Measurements from ENCODE around the gene LBH.

The LBH gene

DNA sequence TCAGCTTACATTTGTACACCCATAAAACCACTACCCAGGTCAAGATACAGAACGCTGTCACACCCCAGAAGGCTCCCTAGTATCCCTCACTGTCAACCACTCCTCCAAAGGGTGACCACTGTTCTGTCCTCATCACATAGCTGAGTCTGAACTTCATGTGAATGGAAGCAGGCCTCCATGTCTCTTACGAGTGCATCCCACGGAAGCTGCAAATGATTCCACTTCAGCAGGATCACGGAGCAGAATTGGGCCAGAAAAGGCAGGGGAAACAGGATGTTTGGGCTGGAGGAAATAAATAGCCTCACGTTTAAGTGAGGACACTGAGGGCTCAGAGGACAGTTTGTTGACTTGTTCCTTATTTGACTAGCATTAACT, 38.4 kb downstream of the LBH start:
- peaks cover 10% of the 10 kb centered on the region; the same call in 1 of the 2 replicates for H3K4me1 ChIP-seq (ENCODE audit: control insufficient read depth, insufficient read depth, low read length)
- H3K36me3 ChIP-seq (ENCODE audit: control insufficient read depth, insufficient read depth, low read length), result no peaks in the 10 kb centered on the region
- H3K4me3 ChIP-seq (ENCODE audit: low read depth, low read length), result no peak overlapping the region
- H3K27ac ChIP-seq (ENCODE audit: low read depth, low read length), result no peak overlapping the region
- no peaks in the 10 kb centered on the region for H3K9me3 ChIP-seq (ENCODE audit: control insufficient read depth, insufficient read depth, low read length)
- no peak overlapping the region for H3K9ac ChIP-seq (ENCODE audit: low read depth, low read length)
- H3K27me3 ChIP-seq (ENCODE audit: control insufficient read depth, insufficient read depth, low read length), result no peaks in the 10 kb centered on the region

DNA sequence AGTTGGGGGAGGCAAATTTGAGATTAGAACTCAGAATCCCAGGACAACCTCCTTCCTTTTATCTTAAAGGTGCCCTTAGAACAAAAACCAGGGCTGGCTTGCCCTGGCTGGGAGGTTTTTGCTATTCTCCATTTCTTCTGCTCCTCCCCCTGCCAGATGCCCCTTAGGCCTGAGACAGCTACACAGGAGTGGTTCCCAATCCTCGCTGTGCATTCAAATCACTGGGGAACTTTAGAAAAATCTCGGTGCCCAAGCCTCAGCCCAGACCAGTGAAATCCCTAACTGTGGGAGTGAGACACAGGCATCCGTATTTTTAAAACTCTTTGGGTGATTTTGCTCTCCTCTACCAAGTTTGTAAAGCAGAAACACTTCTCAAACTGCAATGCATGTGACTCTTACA, 38.8 kb downstream of the LBH start:
- H3K27me3 ChIP-seq (ENCODE audit: control insufficient read depth, insufficient read depth, low read length), result no peaks in the 10 kb centered on the region
- no peak overlapping the region for H3K4me3 ChIP-seq (ENCODE audit: low read depth, low read length)
- H3K4me1 ChIP-seq (ENCODE audit: control insufficient read depth, insufficient read depth, low read length), result peaks cover 10% of the 10 kb centered on the region; the same call in 1 of the 2 replicates
- no peak overlapping the region for H3K9ac ChIP-seq (ENCODE audit: low read depth, low read length)
- no peaks in the 10 kb centered on the region for H3K9me3 ChIP-seq (ENCODE audit: control insufficient read depth, insufficient read depth, low read length)
- no peak overlapping the region for H3K27ac ChIP-seq (ENCODE audit: low read depth, low read length)
- H3K36me3 ChIP-seq (ENCODE audit: control insufficient read depth, insufficient read depth, low read length), result no peaks in the 10 kb centered on the region

- Histone ChIP-seq H3K9me3 (ENCODE audit: control insufficient read depth, insufficient read depth, low read length) (no peaks in the 10 kb centered on the region), H3K27me3 (ENCODE audit: control insufficient read depth, insufficient read depth, low read length) (no peaks in the 10 kb centered on the region), H3K36me3 (ENCODE audit: control insufficient read depth, insufficient read depth, low read length) (no peaks in the 10 kb centered on the region), H3K4me1 (ENCODE audit: control insufficient read depth, insufficient read depth, low read length) (peaks cover 10% of the 10 kb centered on the region; the same call in 1 of the 2 replicates), H3K4me3 (ENCODE audit: low read depth, low read length) (no peak overlapping the region), H3K27ac (ENCODE audit: low read depth, low read length) (no peak overlapping the region), H3K9ac (ENCODE audit: low read depth, low read length) (no peak overlapping the region)
Measured at GRCh38 chr2:30271301-30271700, 40.0 kb downstream of the LBH start.

GRCh38 chr2:30272286-30272685, 41.0 kb downstream of the LBH start:
- Histone ChIP-seq H3K4me1 (ENCODE audit: control insufficient read depth, insufficient read depth, low read length) (peaks cover 2% of the 10 kb centered on the region; the same call in 1 of the 2 replicates), H3K27me3 (ENCODE audit: control insufficient read depth, insufficient read depth, low read length) (no peaks in the 10 kb centered on the region), H3K36me3 (ENCODE audit: control insufficient read depth, insufficient read depth, low read length) (no peaks in the 10 kb centered on the region), H3K9ac (ENCODE audit: low read depth, low read length) (no peak overlapping the region), H3K27ac (ENCODE audit: low read depth, low read length) (no peak overlapping the region), H3K4me3 (ENCODE audit: low read depth, low read length) (no peak overlapping the region), H3K9me3 (ENCODE audit: control insufficient read depth, insufficient read depth, low read length) (no peaks in the 10 kb centered on the region)

- H3K4me1 ChIP-seq (ENCODE audit: control insufficient read depth, insufficient read depth, low read length), result no peaks in the 10 kb centered on the region
- H3K27me3 ChIP-seq (ENCODE audit: control insufficient read depth, insufficient read depth, low read length), result no peaks in the 10 kb centered on the region
- no peak overlapping the region for H3K4me3 ChIP-seq (ENCODE audit: low read depth, low read length)
- H3K36me3 ChIP-seq (ENCODE audit: control insufficient read depth, insufficient read depth, low read length), result no peaks in the 10 kb centered on the region
- no peaks in the 10 kb centered on the region for H3K9me3 ChIP-seq (ENCODE audit: control insufficient read depth, insufficient read depth, low read length)
- no peak overlapping the region for H3K27ac ChIP-seq (ENCODE audit: low read depth, low read length)
- no peak overlapping the region for H3K9ac ChIP-seq (ENCODE audit: low read depth, low read length)
Measured at GRCh38 chr2:30272761-30273573, 41.6 kb downstream of the LBH start.

- Histone ChIP-seq H3K4me3 (ENCODE audit: low read depth, low read length) (no peak overlapping the region), H3K27me3 (ENCODE audit: control insufficient read depth, insufficient read depth, low read length) (no peaks in the 10 kb centered on the region), H3K27ac (ENCODE audit: low read depth, low read length) (no peak overlapping the region), H3K36me3 (ENCODE audit: control insufficient read depth, insufficient read depth, low read length) (no peaks in the 10 kb centered on the region), H3K4me1 (ENCODE audit: control insufficient read depth, insufficient read depth, low read length) (no peaks in the 10 kb centered on the region), H3K9me3 (ENCODE audit: control insufficient read depth, insufficient read depth, low read length) (no peaks in the 10 kb centered on the region), H3K9ac (ENCODE audit: low read depth, low read length) (no peak overlapping the region)
Measured at GRCh38 chr2:30273574-30273929, 42.2 kb downstream of the LBH start.

GRCh38 chr2:30275256-30275655, 43.9 kb downstream of the LBH start:
- no peak overlapping the region for H3K9ac ChIP-seq (ENCODE audit: low read depth, low read length)
- H3K4me1 ChIP-seq (ENCODE audit: control insufficient read depth, insufficient read depth, low read length), result no peaks in the 10 kb centered on the region
- no peak overlapping the region for H3K27ac ChIP-seq (ENCODE audit: low read depth, low read length)
- H3K4me3 ChIP-seq (ENCODE audit: low read depth, low read length), result no peak overlapping the region
- H3K36me3 ChIP-seq (ENCODE audit: control insufficient read depth, insufficient read depth, low read length), result no peaks in the 10 kb centered on the region
- H3K9me3 ChIP-seq (ENCODE audit: control insufficient read depth, insufficient read depth, low read length), result no peaks in the 10 kb centered on the region
- H3K27me3 ChIP-seq (ENCODE audit: control insufficient read depth, insufficient read depth, low read length), result no peaks in the 10 kb centered on the region

- Histone ChIP-seq H3K4me3 (ENCODE audit: low read depth, low read length) (no peak overlapping the region), H3K9ac (ENCODE audit: low read depth, low read length) (no peak overlapping the region), H3K27ac (ENCODE audit: low read depth, low read length) (no peak overlapping the region), H3K9me3 (ENCODE audit: control insufficient read depth, insufficient read depth, low read length) (no peaks in the 10 kb centered on the region), H3K36me3 (ENCODE audit: control insufficient read depth, insufficient read depth, low read length) (no peaks in the 10 kb centered on the region), H3K4me1 (ENCODE audit: control insufficient read depth, insufficient read depth, low read length) (no peaks in the 10 kb centered on the region), H3K27me3 (ENCODE audit: control insufficient read depth, insufficient read depth, low read length) (no peaks in the 10 kb centered on the region)
Measured at GRCh38 chr2:30276455-30276911, 45.1 kb downstream of the LBH start.

- no peaks in the 10 kb centered on the region for H3K36me3 ChIP-seq (ENCODE audit: control insufficient read depth, insufficient read depth, low read length)
- no peak overlapping the region for H3K27ac ChIP-seq (ENCODE audit: low read depth, low read length)
- H3K4me3 ChIP-seq (ENCODE audit: low read depth, low read length), result no peak overlapping the region
- no peaks in the 10 kb centered on the region for H3K27me3 ChIP-seq (ENCODE audit: control insufficient read depth, insufficient read depth, low read length)
- H3K9ac ChIP-seq (ENCODE audit: low read depth, low read length), result no peak overlapping the region
- no peaks in the 10 kb centered on the region for H3K4me1 ChIP-seq (ENCODE audit: control insufficient read depth, insufficient read depth, low read length)
- no peaks in the 10 kb centered on the region for H3K9me3 ChIP-seq (ENCODE audit: control insufficient read depth, insufficient read depth, low read length)
Measured at GRCh38 chr2:30277582-30277981, 46.2 kb downstream of the LBH start.

DNA sequence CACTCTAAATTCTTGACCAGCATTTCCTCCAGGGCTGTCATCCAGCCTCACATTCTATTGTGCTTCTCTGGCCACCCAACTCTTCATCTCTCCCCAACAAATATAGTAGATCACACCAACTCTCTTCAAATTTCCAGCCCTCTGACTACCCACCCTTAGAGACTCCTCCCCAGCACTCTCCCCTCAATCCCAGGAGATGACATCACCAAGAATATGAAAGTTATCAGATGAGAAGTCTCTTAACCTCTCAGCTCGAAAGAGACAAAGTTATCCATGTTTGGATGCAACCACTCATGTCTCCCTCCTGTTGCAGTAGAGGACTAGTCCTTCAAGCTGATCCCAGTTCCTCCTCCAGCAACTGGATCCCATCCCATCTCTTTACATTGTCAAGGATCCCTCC, 47.1 kb downstream of the LBH start:
- Histone ChIP-seq H3K27ac (ENCODE audit: low read depth, low read length) (no peak overlapping the region), H3K9ac (ENCODE audit: low read depth, low read length) (no peak overlapping the region), H3K36me3 (ENCODE audit: control insufficient read depth, insufficient read depth, low read length) (no peaks in the 10 kb centered on the region), H3K4me1 (ENCODE audit: control insufficient read depth, insufficient read depth, low read length) (no peaks in the 10 kb centered on the region), H3K27me3 (ENCODE audit: control insufficient read depth, insufficient read depth, low read length) (no peaks in the 10 kb centered on the region), H3K9me3 (ENCODE audit: control insufficient read depth, insufficient read depth, low read length) (no peaks in the 10 kb centered on the region), H3K4me3 (ENCODE audit: low read depth, low read length) (no peak overlapping the region)

DNA sequence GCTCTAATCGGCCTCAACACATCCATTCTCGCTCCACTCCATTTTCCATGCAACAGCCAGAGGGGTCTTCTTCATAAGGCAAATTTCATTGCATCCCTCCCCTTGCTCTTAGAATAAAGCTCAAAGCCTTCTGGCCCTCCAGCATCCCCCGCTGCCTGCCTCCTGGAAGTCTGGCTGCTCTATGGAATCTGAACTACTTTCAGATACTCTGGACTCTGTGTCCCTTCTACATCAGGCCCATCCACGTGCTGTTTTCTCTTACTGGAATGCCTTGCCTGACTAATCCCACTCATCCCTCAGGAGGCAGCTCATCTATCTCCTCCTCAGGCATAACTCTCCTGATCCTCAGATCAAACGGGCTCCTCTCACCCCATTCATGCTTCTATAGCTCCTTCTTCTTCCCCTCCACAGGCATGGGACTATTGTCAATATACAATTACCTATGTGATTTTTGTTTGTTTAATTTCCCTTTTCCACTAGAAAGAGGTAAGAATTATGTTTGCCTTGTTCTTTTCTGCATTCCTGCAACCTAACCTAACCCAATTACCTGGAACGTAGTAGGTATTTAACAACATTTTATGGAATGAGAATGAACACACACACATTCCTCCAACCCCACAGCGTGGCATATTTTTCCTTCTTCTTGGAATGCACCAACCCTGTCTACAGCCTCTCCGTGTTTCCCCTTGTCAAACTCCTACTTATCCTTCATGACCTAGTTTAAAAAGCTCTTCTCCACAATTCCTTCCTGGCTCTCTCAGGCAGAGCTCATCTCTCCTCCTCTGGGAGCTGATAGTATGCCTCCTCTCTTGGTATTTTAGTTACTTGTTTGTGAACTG, 49.5 kb downstream of the LBH start:
- no peak overlapping the region for H3K4me3 ChIP-seq (ENCODE audit: low read depth, low read length)
- no peaks in the 10 kb centered on the region for H3K9me3 ChIP-seq (ENCODE audit: control insufficient read depth, insufficient read depth, low read length)
- H3K27me3 ChIP-seq (ENCODE audit: control insufficient read depth, insufficient read depth, low read length), result no peaks in the 10 kb centered on the region
- H3K4me1 ChIP-seq (ENCODE audit: control insufficient read depth, insufficient read depth, low read length), result no peaks in the 10 kb centered on the region
- H3K36me3 ChIP-seq (ENCODE audit: control insufficient read depth, insufficient read depth, low read length), result no peaks in the 10 kb centered on the region
- H3K9ac ChIP-seq (ENCODE audit: low read depth, low read length), result no peak overlapping the region
- H3K27ac ChIP-seq (ENCODE audit: low read depth, low read length), result no peak overlapping the region
